Hindlimb muscle (tissue), 1 donor: ENCODE data around the gene PROM1. TPM values are rescaled to one million over a fixed set of nuclear protein-coding genes. Genes with fewer than 3 reads are reported as not detected.

Source experiments
- DNase-seq: peaks from one replicate; pipeline ENCODE4 v3.0.0-alpha.2; 2013
- polyA plus RNA-seq: library from polyadenylated mRNA; unstranded; fragments of 120-200 nt; gene quantifications from one replicate; pipeline ENCODE4 v1.2.1, GENCODE V29; 2013; ENCODE audit not compliant: insufficient read length

PROM1 gene
- polyA plus RNA-seq, 1 donor = 44.6 TPM

- peak; percentile 65 for DNase-seq
Measured at GRCh38 chr4:16056681-16057385, 27.0 kb downstream of the PROM1 start.

- no peak for DNase-seq
Measured at GRCh38 chr4:16055873-16056272, 27.9 kb downstream of the PROM1 start.

GRCh38 chr4:16055471-16055870 lies 28.4 kb downstream of the PROM1 start:
- DNase-seq = no peak

GRCh38 chr4:16052939-16053338 lies 30.9 kb downstream of the PROM1 start:
- DNase-seq = no peak

GRCh38 chr4:16051980-16052379 lies 31.8 kb downstream of the PROM1 start:
- no peak for DNase-seq

GRCh38 chr4:16051132-16051531 lies 32.7 kb downstream of the PROM1 start:
- DNase-seq = no peak

GRCh38 chr4:16050669-16051068 lies 33.2 kb downstream of the PROM1 start:
- no peak for DNase-seq

GRCh38 chr4:16048619-16049419 lies 35.0 kb downstream of the PROM1 start:
- no peak for DNase-seq

- no peak for DNase-seq
Measured at GRCh38 chr4:16045687-16046086, 38.1 kb downstream of the PROM1 start.

- no peak for DNase-seq
Measured at GRCh38 chr4:16043642-16044498, 40.0 kb downstream of the PROM1 start.

- DNase-seq = no peak
Measured at GRCh38 chr4:16039139-16039538, 44.7 kb downstream of the PROM1 start.

- no peak for DNase-seq
Measured at GRCh38 chr4:16037901-16038300, 45.9 kb downstream of the PROM1 start.

GRCh38 chr4:16035843-16036242 lies 48.0 kb downstream of the PROM1 start:
- DNase-seq = no peak

GRCh38 chr4:16034010-16034748 lies 49.6 kb downstream of the PROM1 start:
- no peak for DNase-seq

GRCh38 chr4:16032396-16032770 lies 51.4 kb downstream of the PROM1 start:
- DNase-seq = no peak

- DNase-seq = no peak
Measured at GRCh38 chr4:16031546-16032395, 52.1 kb downstream of the PROM1 start.

- no peak for DNase-seq
Measured at GRCh38 chr4:16029886-16030285, 53.9 kb downstream of the PROM1 start.

- DNase-seq = peak; percentile 61
Measured at GRCh38 chr4:16029262-16029661, 54.6 kb downstream of the PROM1 start.

GRCh38 chr4:16027626-16028025 lies 56.2 kb downstream of the PROM1 start:
- no peak for DNase-seq

- no peak for DNase-seq
Measured at GRCh38 chr4:16027114-16027513, 56.7 kb downstream of the PROM1 start.

GRCh38 chr4:16026160-16026761 lies 57.6 kb downstream of the PROM1 start:
- DNase-seq = peak; percentile 46
